ENCODE data around the gene PRKCB. TPM values are rescaled to one million over a fixed set of nuclear protein-coding genes. Genes with fewer than 3 reads are reported as not detected.

PRKCB gene
- polyA plus RNA-seq, 2 of the 4 experiments (the other 2 are of a cell fraction), result 0.09 to 0.22 TPM

- FAIRE-seq, result no peak
- no peak for ATAC-seq
- ChIA-PET CTCF (no interaction called here), POLR2A (no interaction called here)
- Histone ChIP-seq H3K4me3 (no peak overlapping the region), H3K27ac (no peak overlapping the region), H3K4me2 (no peak overlapping the region), H3K9me3 (no peaks in the 10 kb centered on the region), H3K4me1 (no peaks in the 10 kb centered on the region)
- TF ChIP-seq CBX2 (IDR thresholded peaks at IDR 0.05; ENCODE audit: borderline replicate concordance, low read depth), result no peak
- TF ChIP-seq MYC (IDR thresholded peaks at IDR 0.05; ENCODE audit: borderline replicate concordance, low read length), result no peak
- no peak for TF ChIP-seq MAFK (IDR thresholded peaks at IDR 0.05; ENCODE audit: partially characterized antibody)
- TF ChIP-seq KDM5A (IDR thresholded peaks at IDR 0.05), result no peak
- TF ChIP-seq RARB (CRISPR knock-in tag; IDR thresholded peaks at IDR 0.05), result no peak
- no peak for TF ChIP-seq GATA3 (IDR thresholded peaks at IDR 0.05; ENCODE audit: borderline replicate concordance)
- no peak for TF ChIP-seq BCL3 (IDR thresholded peaks at IDR 0.05)
- no peak for TF ChIP-seq HOXB5 (CRISPR knock-in tag; IDR thresholded peaks at IDR 0.05)
- no peak for TF ChIP-seq FOSB (CRISPR knock-in tag; IDR thresholded peaks at IDR 0.05)
- TF ChIP-seq RCOR1 (IDR thresholded peaks at IDR 0.05; ENCODE audit: low read depth, low read length), result no peak
- TF ChIP-seq ELK1 (IDR thresholded peaks at IDR 0.05; ENCODE audit: low read depth, low read length), result no peak
- TF ChIP-seq HEYL (CRISPR knock-in tag; IDR thresholded peaks at IDR 0.05), result no peak
- TF ChIP-seq PHF8 (IDR thresholded peaks at IDR 0.05; ENCODE audit: borderline replicate concordance, low read depth), result no peak
- no peak for TF ChIP-seq USF2 (IDR thresholded peaks at IDR 0.05)
- no peak for TF ChIP-seq CBX8 (IDR thresholded peaks at IDR 0.05)
- no peak for TF ChIP-seq E2F6 (IDR thresholded peaks at IDR 0.05; ENCODE audit: borderline replicate concordance, low read depth)
- 73% methylated on average over 3 of the region's 3 CpGs for WGBS (ENCODE audit: missing lambda C conversion rate)
- DNase-seq (ENCODE audit: low read depth in 1 of 2, low spot score in 1 of 2), result no peak
Observed at GRCh38 chr16:23842137-23842600, 6.4 kb downstream of the PRKCB start.

- 20% methylated on average over 4 of the region's 4 CpGs for WGBS (ENCODE audit: missing lambda C conversion rate)
- TF ChIP-seq ZFP36 (IDR thresholded peaks at IDR 0.05; ENCODE audit: borderline replicate concordance, partially characterized antibody) (no peak), ESRRA (IDR thresholded peaks at IDR 0.05; ENCODE audit: borderline replicate concordance, low read length) (no peak), PHF8 (IDR thresholded peaks at IDR 0.05; ENCODE audit: borderline replicate concordance, low read depth) (no peak), RFX5 (IDR thresholded peaks at IDR 0.05) (no peak), RCOR1 (IDR thresholded peaks at IDR 0.05; ENCODE audit: low read depth, low read length) (no peak), TFCP2L1 (CRISPR knock-in tag; IDR thresholded peaks at IDR 0.05) (no peak), E2F6 (IDR thresholded peaks at IDR 0.05; ENCODE audit: borderline replicate concordance, low read depth) (no peak), SMC3 (IDR thresholded peaks at IDR 0.05) (no peak), NFE2L2 (conservative IDR thresholded peaks at IDR 0.05; ENCODE audit: low read length) (no peak), HMGXB4 (CRISPR knock-in tag; IDR thresholded peaks at IDR 0.05; ENCODE audit: borderline replicate concordance) (no peak), MYC (IDR thresholded peaks at IDR 0.05; ENCODE audit: borderline replicate concordance, low read length) (no peak), CTCF (IDR thresholded peaks at IDR 0.05) (no peak), FOSB (CRISPR knock-in tag; IDR thresholded peaks at IDR 0.05) (no peak), USF2 (IDR thresholded peaks at IDR 0.05) (no peak), HEYL (CRISPR knock-in tag; IDR thresholded peaks at IDR 0.05) (no peak)
Observed at GRCh38 chr16:23843143-23843542, 7.4 kb downstream of the PRKCB start.

More at GRCh38 chr16:23843143-23843542, 7.4 kb downstream of the PRKCB start:
- no peaks in the 10 kb centered on the region for H3K9me3 ChIP-seq
- no peak overlapping the region for H3K4me2 ChIP-seq
- no peak overlapping the region for H3K4me3 ChIP-seq
- no peak for ATAC-seq
- CTCF ChIA-PET, result no interaction called here
- DNase-seq (ENCODE audit: low read depth in 1 of 2, low spot score in 1 of 2), result no peak
- H3K4me1 ChIP-seq, result no peaks in the 10 kb centered on the region
- FAIRE-seq, result no peak
- H3K27ac ChIP-seq, result no peak overlapping the region
- POLR2A ChIA-PET, result no interaction called here

Data from A549 (cell line).